Muscle of leg (tissue), 11 donors: Measurements from ENCODE around the gene THBS2. TPM values are rescaled to one million over a fixed set of nuclear protein-coding genes. Genes with fewer than 3 reads are reported as not detected.
"Not testable (repeated sequence)": the region's sequence is repeated elsewhere in the genome, so short reads cannot be mapped to it uniquely, and the experiment has no call there.

ENCODE experiments used
- DNase-seq: peaks from one replicate; pipeline ENCODE4 v3.0.0; 2013
- H3K27ac ChIP-seq: one replicate; pipeline ENCODE4 v1.5.1; 2013; ENCODE audit warnings: mild to moderate bottlenecking, low read length, control low read depth
- H3K27me3 ChIP-seq: one replicate; pipeline ENCODE4 v1.6.1; 2013; ENCODE audit warnings: low read length; ENCODE audit not compliant: control insufficient read depth, insufficient read depth
- H3K36me3 ChIP-seq: one replicate; pipeline ENCODE4 v1.6.1; 2013; ENCODE audit warnings: low read length; ENCODE audit not compliant: control insufficient read depth, insufficient read depth
- H3K4me1 ChIP-seq: one replicate; pipeline ENCODE4 v1.6.1; 2013; ENCODE audit warnings: low read length; ENCODE audit not compliant: control insufficient read depth, insufficient read depth
- H3K4me3 ChIP-seq: one replicate; pipeline ENCODE4 v1.5.1; 2013; ENCODE audit warnings: low read length, control low read depth
- H3K9me3 ChIP-seq: replicated peaks from 2 replicates; pipeline ENCODE4 v1.6.1; 2013; ENCODE audit warnings: low read depth, low read length; ENCODE audit not compliant: control insufficient read depth
- WGBS: methylation state at CpG from one replicate; pipeline ENCODE4 v1.1.5; 2013; ENCODE audit warnings: missing lambda C conversion rate; ENCODE audit not compliant: insufficient coverage; 5-methylcytosine and 5-hydroxymethylcytosine counted together
- polyA plus RNA-seq, 8 donors: library from polyadenylated mRNA; unstranded; fragments of 120-200 nt; gene quantifications; one replicate each; pipeline versions ENCODE4 v1.2.1 to v1.2.3, GENCODE V29; 2013; ENCODE audit warnings: inconsistent platforms in 1 of 8, low replicate concordance in 1 of 8; ENCODE audit not compliant: insufficient read length in 8 of 8, insufficient read depth in 1 of 8
- total RNA-seq: library from RNA; stranded (reverse); fragments of 120-200 nt; gene quantifications from one replicate; pipeline ENCODE4 v1.2.4, GENCODE V29; 2013

The THBS2 gene
- total and polyA plus RNA-seq, 9 donors: 20.2 to 128 (median 49.5) TPM

- WGBS: 96% methylated on average over 14 of the region's 15 CpGs
- no peaks in the 10 kb centered on the region for H3K36me3 ChIP-seq
- no peaks in the 10 kb centered on the region for H3K4me1 ChIP-seq
- no peaks in the 10 kb centered on the region for H3K27me3 ChIP-seq
- no peak for DNase-seq
- no peak overlapping the region for H3K27ac ChIP-seq
- no peaks in the 10 kb centered on the region for H3K9me3 ChIP-seq
- no peak overlapping the region for H3K4me3 ChIP-seq
Measured at GRCh38 chr6:169282043-169282442, 28.4 kb upstream of the THBS2 start.

- Histone ChIP-seq H3K4me1 (no peaks in the 10 kb centered on the region), H3K9me3 (no peaks in the 10 kb centered on the region), H3K27me3 (no peaks in the 10 kb centered on the region), H3K4me3 (no peak overlapping the region), H3K36me3 (no peaks in the 10 kb centered on the region), H3K27ac (no peak overlapping the region)
- no peak for DNase-seq
Measured at GRCh38 chr6:169277619-169278018, 24.0 kb upstream of the THBS2 start.

DNA sequence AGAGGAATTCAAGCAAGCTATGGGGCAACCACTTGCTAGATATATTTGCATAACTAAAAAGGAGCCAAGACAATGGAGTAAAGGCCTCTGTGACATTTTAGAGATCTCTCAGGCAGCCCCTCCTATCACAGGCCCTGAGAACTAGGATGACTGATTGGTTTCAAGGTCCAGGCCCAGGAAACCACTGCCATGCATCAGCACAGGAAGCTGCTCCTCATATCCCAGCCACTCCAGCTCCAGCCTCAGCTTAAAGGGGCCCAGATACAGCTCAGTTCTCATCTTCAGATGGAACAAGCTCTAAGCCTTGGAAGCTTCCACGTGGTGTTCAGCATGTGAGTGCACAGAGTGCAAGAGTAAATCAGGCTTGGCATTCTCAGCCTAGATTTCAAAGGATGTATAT, 21.1 kb upstream of the THBS2 start:
- no CpG with 5 or more reads among the region's 1 CpG for WGBS
- Histone ChIP-seq H3K27ac (no peak overlapping the region), H3K9me3 (no peaks in the 10 kb centered on the region), H3K27me3 (no peaks in the 10 kb centered on the region), H3K36me3 (no peaks in the 10 kb centered on the region), H3K4me1 (no peaks in the 10 kb centered on the region), H3K4me3 (no peak overlapping the region)
- no peak for DNase-seq

DNA sequence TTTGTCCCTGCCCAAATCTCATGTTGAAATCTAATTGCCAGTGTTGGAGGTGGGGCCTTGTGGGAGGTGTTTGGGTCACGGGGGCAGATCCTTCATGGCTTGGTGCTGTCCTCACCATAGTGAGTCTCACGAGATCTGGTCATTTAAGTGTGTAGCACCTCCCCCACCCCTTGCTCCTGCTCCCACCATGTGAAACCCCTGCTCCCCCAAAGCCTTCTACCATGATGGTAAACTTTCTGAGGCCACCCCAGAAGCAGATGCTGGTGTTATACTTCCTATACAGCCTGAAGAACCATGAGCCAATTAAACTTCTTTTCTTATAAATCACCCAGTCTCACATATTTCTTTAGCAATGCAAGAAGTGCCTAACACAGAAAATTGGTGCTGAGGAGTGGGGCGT, 19.9 kb upstream of the THBS2 start:
- WGBS: 100% methylated on average over 2 of the region's 3 CpGs

DNA sequence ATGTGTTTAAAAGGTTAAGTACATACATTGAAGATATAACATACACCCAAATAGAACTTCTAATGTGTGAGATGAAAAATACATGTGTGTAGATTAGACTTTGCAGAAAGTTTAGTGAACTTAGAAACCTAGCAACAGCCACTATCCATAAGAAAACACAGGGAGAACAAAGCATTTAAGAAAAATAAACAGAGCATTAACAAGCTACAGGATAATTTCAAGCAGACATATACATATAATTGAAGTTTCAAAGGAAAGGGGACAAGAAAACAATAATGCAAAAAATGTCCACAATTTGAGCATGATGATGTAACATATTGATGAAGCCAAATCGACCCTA, 18.2 kb upstream of the THBS2 start:
- no peak for DNase-seq

More for the DNA sequence above, 19.9 kb upstream of the THBS2 start:
- Histone ChIP-seq H3K9me3 (no peaks in the 10 kb centered on the region), H3K4me1 (peaks cover 4% of the 10 kb centered on the region), H3K27me3 (no peaks in the 10 kb centered on the region), H3K36me3 (no peaks in the 10 kb centered on the region), H3K27ac (no peak overlapping the region), H3K4me3 (no peak overlapping the region)
- DNase-seq: no peak

GRCh38 chr6:169271158-169271876, 17.7 kb upstream of the THBS2 start:
- Histone ChIP-seq H3K27me3 (no peaks in the 10 kb centered on the region), H3K4me1 (peaks cover 4% of the 10 kb centered on the region), H3K36me3 (no peaks in the 10 kb centered on the region), H3K4me3 (no peak overlapping the region), H3K27ac (no peak overlapping the region), H3K9me3 (no peaks in the 10 kb centered on the region)
- 49% methylated on average over 8 of the region's 10 CpGs for WGBS
- DNase-seq: no peak

More for the DNA sequence above, 18.2 kb upstream of the THBS2 start:
- Histone ChIP-seq H3K4me3 (no peak overlapping the region), H3K4me1 (peaks cover 4% of the 10 kb centered on the region), H3K27ac (no peak overlapping the region), H3K9me3 (no peaks in the 10 kb centered on the region), H3K36me3 (no peaks in the 10 kb centered on the region), H3K27me3 (no peaks in the 10 kb centered on the region)
- no CpG with 5 or more reads among the region's 1 CpG for WGBS

DNA sequence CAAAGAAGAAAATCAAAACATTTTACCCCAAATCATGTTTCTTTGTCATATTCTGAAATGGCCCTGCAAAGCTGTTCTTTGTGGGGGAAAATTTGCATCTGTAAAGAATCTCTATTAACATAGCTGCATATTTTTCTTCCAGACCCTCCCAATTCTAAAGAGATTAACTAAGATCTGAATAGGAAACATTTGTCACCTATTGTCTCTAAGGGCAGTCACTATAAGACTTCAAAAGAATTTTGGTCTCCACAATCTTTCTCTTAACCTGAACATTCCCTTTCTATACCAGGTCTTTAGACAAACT, 16.4 kb upstream of the THBS2 start:
- not testable (repeated sequence) for H3K36me3 ChIP-seq, H3K27me3 ChIP-seq, H3K9me3 ChIP-seq, DNase-seq, H3K4me1 ChIP-seq, H3K4me3 ChIP-seq
- peak overlapping the region; percentile 65 for H3K27ac ChIP-seq

DNA sequence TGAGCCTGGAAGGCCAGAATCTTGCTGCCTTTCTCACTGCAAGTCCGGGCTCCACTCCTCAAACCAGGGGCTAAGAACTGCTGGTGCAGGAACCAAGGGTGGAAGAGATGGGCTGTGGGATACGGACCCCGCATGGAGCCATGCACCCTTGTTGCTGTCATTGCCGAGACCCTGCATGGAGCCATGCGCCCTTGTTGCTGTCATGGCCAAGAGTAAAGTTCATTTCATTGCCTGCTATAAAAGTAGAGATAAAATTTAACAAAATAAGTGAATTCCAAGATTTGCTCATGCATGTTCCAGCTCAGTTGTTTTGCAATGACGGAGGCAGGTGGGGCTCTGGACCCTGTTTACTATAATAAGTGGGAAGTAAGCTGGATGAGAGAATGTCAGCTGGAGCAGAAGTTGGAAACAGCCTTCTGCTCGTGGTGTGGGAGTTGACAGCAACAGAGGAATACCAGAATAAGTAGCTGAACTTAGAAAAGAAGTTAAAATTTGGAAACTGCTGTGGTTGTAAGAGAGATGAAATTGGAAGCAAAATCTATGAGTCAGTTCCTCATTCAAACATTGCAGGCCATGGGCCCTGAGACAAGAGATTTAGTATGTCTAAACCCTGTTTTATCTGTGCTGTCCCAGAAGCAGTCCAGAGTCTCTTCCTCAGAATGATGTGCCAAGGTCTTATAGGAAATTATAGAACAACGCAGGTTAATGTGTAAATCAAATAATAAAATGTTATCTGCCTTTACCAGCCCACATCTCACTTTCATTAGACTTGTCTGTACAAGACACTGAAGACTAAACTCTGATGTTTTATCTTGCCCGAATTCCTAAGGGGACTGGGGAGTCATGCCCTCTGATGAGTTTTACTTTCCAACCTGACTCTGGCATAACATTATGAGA, 15.8 kb upstream of the THBS2 start:
- Histone ChIP-seq H3K4me3 (no peak overlapping the region), H3K9me3 (no peaks in the 10 kb centered on the region), H3K27ac (peak overlapping the region; percentile 65), H3K4me1 (peaks cover 7% of the 10 kb centered on the region), H3K27me3 (no peaks in the 10 kb centered on the region), H3K36me3 (no peaks in the 10 kb centered on the region)
- WGBS: 64% methylated on average over 5 of the region's 9 CpGs
- DNase-seq: peak; percentile 98

DNA sequence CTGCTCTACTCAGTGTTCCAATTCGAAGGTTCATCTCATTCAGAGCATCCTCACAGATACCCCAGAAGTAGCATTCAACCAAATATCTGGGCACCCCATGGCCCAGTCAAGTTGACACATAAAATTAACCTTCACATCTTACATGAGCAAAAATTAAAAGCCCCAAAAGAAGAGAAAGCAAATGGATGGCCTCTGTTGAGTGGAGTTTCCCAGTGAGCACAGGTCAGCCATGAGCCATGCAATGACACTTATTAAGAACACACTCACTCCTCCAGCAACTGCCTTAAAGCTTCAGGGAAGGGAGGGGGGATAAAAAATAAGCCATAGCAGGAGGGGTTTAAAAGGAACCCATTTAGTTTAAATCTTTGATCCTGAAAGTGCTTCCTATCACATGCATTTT, 14.6 kb upstream of the THBS2 start:
- Histone ChIP-seq H3K27me3 (no peaks in the 10 kb centered on the region), H3K9me3 (no peaks in the 10 kb centered on the region), H3K36me3 (no peaks in the 10 kb centered on the region), H3K27ac (no peak overlapping the region), H3K4me1 (peaks cover 7% of the 10 kb centered on the region), H3K4me3 (no peak overlapping the region)
- no peak for DNase-seq
- WGBS: 100% methylated on average over 1 of the region's 1 CpG

DNA sequence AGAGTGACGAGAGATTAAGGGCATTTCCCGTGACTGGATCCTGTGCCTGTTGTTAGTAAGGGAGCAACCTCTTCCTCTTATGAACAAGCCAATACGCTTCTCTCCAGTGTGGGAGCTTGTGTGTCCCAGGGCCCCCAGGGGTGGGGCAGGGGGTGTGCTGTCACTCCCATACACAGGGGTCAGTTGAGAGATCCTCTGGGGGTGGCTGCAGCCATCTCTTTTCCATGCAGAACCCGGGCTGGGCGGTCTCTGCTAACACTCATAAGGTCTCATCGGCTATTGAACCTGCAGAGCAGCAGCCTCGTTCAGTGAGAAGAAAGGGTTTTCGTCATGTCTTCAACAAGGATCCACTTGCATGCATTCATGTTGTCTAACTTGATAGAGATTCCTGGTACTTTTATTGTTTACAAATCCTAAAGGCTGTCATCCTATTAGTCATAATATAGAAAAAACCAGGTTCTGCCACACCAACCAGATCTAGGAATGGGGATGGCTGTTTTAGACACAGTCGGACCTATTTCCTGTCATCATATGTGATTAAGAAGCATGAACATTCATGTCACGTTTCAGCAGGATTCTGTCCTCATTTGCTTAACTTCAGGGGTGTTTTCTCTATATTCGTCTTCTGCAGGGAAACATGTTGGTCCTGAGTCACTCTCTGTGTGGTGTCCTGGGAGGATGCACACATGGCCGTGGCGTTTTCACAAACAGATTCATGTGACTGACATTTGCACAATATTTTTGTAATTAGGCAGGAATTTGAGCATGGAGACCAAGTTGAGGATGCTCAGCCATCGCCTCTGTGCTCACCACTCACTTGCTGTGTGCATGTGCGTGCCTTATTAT, 13.3 kb upstream of the THBS2 start:
- WGBS: 76% methylated on average over 6 of the region's 15 CpGs
- no peak overlapping the region for H3K27ac ChIP-seq
- DNase-seq: no peak
- no peaks in the 10 kb centered on the region for H3K36me3 ChIP-seq
- no peak overlapping the region for H3K4me3 ChIP-seq
- no peaks in the 10 kb centered on the region for H3K27me3 ChIP-seq
- no peaks in the 10 kb centered on the region for H3K9me3 ChIP-seq
- peaks cover 7% of the 10 kb centered on the region for H3K4me1 ChIP-seq
